Gastrocnemius medialis (tissue), 4 donors: Measurements from ENCODE around the gene CDK16.

ENCODE experiments used
- CTCF ChIP-seq, 5 experiments: fragments of 450-650 bp in 3 of 5; fragments of 200-600 bp in 2 of 5; sonication (generic) in 2 of 5; IDR thresholded peaks in 4 of 5; conservative IDR thresholded peaks in 1 of 5; 1 replicate in 4 of 5; 2 replicates in 1 of 5; pipeline ENCODE4 v1.5.1; 2016 to 2019; ENCODE audit warnings: antibody characterized with exemption in 5 of 5, mild to moderate bottlenecking in 3 of 5, moderate library complexity in 3 of 5
- POLR2A ChIP-seq, 2 donors: fragments of 450-650 bp; IDR thresholded peaks; one replicate each; pipeline ENCODE4 v1.6.1; 2017; ENCODE audit warnings: antibody characterized with exemption in 2 of 2, mild to moderate bottlenecking in 2 of 2, moderate library complexity in 2 of 2

- TF ChIP-seq CTCF (IDR thresholded peaks at IDR 0.05 in 4 of 5, conservative IDR thresholded peaks at IDR 0.05 in 1 of 5) (no peak), POLR2A (IDR thresholded peaks at IDR 0.05) (no peak)
These were observed 33.2 kb upstream of the CDK16 start for GRCh38 chrX:47185241-47185640.
